GM12874 (cell line): ENCODE data around the gene STK24.

Experiments used
- TF ChIP-seq, protein P1 (sequence below): IDR thresholded peaks from 2 replicates; pipeline ENCODE4 v1.5.1; 2011; ENCODE audit warnings: low read depth, mild to moderate bottlenecking, control low read depth, low read length, moderate library complexity; ENCODE audit not compliant: insufficient read depth

The STK24 gene

GRCh38 chr13:98397221-98397620 is 179.7 kb downstream of the STK24 start:
- TF ChIP-seq, protein P1, sequence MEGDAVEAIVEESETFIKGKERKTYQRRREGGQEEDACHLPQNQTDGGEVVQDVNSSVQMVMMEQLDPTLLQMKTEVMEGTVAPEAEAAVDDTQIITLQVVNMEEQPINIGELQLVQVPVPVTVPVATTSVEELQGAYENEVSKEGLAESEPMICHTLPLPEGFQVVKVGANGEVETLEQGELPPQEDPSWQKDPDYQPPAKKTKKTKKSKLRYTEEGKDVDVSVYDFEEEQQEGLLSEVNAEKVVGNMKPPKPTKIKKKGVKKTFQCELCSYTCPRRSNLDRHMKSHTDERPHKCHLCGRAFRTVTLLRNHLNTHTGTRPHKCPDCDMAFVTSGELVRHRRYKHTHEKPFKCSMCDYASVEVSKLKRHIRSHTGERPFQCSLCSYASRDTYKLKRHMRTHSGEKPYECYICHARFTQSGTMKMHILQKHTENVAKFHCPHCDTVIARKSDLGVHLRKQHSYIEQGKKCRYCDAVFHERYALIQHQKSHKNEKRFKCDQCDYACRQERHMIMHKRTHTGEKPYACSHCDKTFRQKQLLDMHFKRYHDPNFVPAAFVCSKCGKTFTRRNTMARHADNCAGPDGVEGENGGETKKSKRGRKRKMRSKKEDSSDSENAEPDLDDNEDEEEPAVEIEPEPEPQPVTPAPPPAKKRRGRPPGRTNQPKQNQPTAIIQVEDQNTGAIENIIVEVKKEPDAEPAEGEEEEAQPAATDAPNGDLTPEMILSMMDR: no peak

DNA sequence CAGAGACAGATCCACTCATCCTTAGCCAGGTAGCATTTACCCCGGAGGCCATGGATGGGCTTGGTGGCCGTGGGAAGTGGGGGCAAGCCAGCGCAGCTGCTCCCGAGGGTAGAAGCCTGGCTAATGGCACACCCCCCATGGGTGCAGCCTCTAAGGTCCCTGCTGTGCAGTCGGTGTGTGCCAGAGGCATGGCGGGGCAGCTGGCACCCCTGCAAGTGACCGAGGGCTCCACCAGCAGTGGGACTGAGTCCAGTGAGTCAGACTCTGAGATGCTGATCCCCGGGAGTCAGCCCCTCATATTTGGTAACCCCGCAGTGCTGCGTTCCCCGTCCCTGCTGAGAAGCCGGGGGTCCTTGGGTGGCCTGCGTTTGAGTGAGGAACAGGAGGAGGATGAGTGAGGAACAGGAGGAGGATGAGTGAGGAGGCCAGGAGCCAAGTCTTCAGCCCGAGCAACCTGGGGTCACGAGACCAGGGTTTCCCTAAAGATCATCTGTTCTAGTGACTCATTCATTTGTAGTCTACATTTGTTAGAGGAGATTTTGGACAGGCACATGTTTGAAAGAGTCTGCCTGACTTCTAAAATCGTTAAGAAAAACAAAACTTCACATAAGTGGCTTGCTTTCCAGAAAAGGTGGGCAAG is 180.7 kb downstream of the STK24 start:
- TF ChIP-seq, protein P1: no peak
